H1 (cell line): ENCODE measurements around the gene PRKAR1B. TPM values are rescaled to one million over a fixed set of nuclear protein-coding genes. Genes with fewer than 3 reads are reported as not detected.

Experiments
- CTCF ChIA-PET: fragments of 300-600 bp; sonication (Branson Sonifier 250); formaldehyde crosslinking; loops from one replicate; lab custom pipeline; 2021; ENCODE audit not compliant: partially characterized antibody; lab: Charles Lee
- POLR2A ChIA-PET: fragments of 300-600 bp; sonication (Branson Sonifier 250); formaldehyde crosslinking; loops from one replicate; lab custom pipeline; 2021; ENCODE audit warnings: inconsistent platforms; ENCODE audit not compliant: partially characterized antibody; lab: Charles Lee
- DNase-seq, 2 experiments: peaks; one replicate each; pipeline versions ENCODE4 v3.0.0 to v3.0.0-alpha.2; 2010 to 2022; ENCODE audit warnings: low spot score in 2 of 2, low read depth in 1 of 2, mixed read lengths in 1 of 2
- FAIRE-seq: peaks from 2 replicates; lab custom pipeline; 2011; peaks lifted over from hg19 to GRCh38; lab: Jason Lieb, UNC
- H2AFZ ChIP-seq: 2 replicates; pipeline ENCODE4 v1.8.1; 2012; ENCODE audit warnings: low read length, inconsistent platforms
- H2AK5ac ChIP-seq: 2 replicates; pipeline ENCODE4 v1.6.1; 2013; ENCODE audit warnings: low read depth, low read length
- H2BK120ac ChIP-seq: replicated peaks from 2 replicates; pipeline ENCODE3; 2013; ENCODE audit warnings: low read depth, low read length, inconsistent platforms
- H2BK12ac ChIP-seq: 2 replicates; pipeline ENCODE4 v1.6.1; 2013; ENCODE audit warnings: low read depth, low read length
- H2BK15ac ChIP-seq: 2 replicates; pipeline ENCODE4 v1.6.1; 2013; ENCODE audit warnings: low read length
- H2BK20ac ChIP-seq: 2 replicates; pipeline ENCODE4 v1.6.1; 2013; ENCODE audit warnings: low read length
- H2BK5ac ChIP-seq: 2 replicates; pipeline ENCODE4 v1.6.1; 2013; ENCODE audit warnings: low read depth, low read length
- H3K14ac ChIP-seq: 2 replicates; pipeline ENCODE4 v1.6.1; 2013; ENCODE audit warnings: inconsistent platforms; ENCODE audit not compliant: insufficient read length
- H3K18ac ChIP-seq: 2 replicates; pipeline ENCODE4 v1.6.1; 2013; ENCODE audit warnings: low read length; ENCODE audit errors: extremely low read depth
- H3K23ac ChIP-seq: 2 replicates; pipeline ENCODE4 v1.6.1; 2013; ENCODE audit warnings: inconsistent platforms; ENCODE audit not compliant: insufficient read length
- H3K23me2 ChIP-seq: 2 replicates; pipeline ENCODE4 v1.6.1; 2013; ENCODE audit warnings: low read depth, low read length
- H3K27ac ChIP-seq: 2 replicates; pipeline ENCODE4 v1.6.1; 2011; ENCODE audit warnings: low read depth, low read length, inconsistent platforms
- H3K27me3 ChIP-seq, 4 experiments: replicated peaks in 1 of 4; 1 replicate in 1 of 4; 2 replicates in 3 of 4; pipeline versions ENCODE4 v1.6.1 to v1.8.1; 2011 to 2013; ENCODE audit warnings: low read length in 3 of 4, mild to moderate bottlenecking in 3 of 4, inconsistent platforms in 2 of 4, mixed read lengths in 2 of 4, moderate library complexity in 1 of 4; ENCODE audit not compliant: control insufficient read depth in 3 of 4, insufficient read depth in 3 of 4; ENCODE audit errors: extremely low read depth in 1 of 4
- H3K36me3 ChIP-seq, 4 experiments: 2 replicates each; pipeline versions ENCODE4 v1.6.1 to v1.8.1; 2011 to 2013; ENCODE audit warnings: mild to moderate bottlenecking in 4 of 4, low read length in 3 of 4, moderate library complexity in 2 of 4, control low read depth in 1 of 4, inconsistent platforms in 1 of 4; ENCODE audit not compliant: insufficient read depth in 4 of 4, control insufficient read depth in 2 of 4
- H3K4ac ChIP-seq: replicated peaks from 2 replicates; pipeline ENCODE3; 2013; ENCODE audit warnings: low read length, low read depth, mixed read lengths, inconsistent platforms; ENCODE audit not compliant: insufficient read length
- H3K4me1 ChIP-seq, 4 experiments: replicated peaks in 1 of 4; 1 replicate in 1 of 4; 2 replicates in 3 of 4; pipeline versions ENCODE4 v1.6.1 to v1.8.1; 2011 to 2013; ENCODE audit warnings: low read length in 3 of 4, inconsistent platforms in 2 of 4, mixed read lengths in 1 of 4; ENCODE audit not compliant: insufficient read depth in 4 of 4, control insufficient read depth in 3 of 4
- H3K4me2 ChIP-seq, 2 experiments: 2 replicates each; pipeline versions ENCODE4 v1.6.1 to v1.8.1; 2011 to 2013; ENCODE audit warnings: low read depth in 2 of 2, low read length in 2 of 2, control low read depth in 1 of 2, inconsistent platforms in 1 of 2, mild to moderate bottlenecking in 1 of 2; ENCODE audit not compliant: insufficient read depth in 1 of 2
- H3K4me3 ChIP-seq, 4 experiments: fragments of 200-600, 300-600 bp in 1 of 4; sonication (generic), shearing (Covaris generic), sonication (Bioruptor Twin) in 1 of 4; 2 replicates each; pipeline versions ENCODE4 v1.5.1 to v1.8.1; 2011 to 2016; ENCODE audit warnings: low read length in 4 of 4, low read depth in 3 of 4, control low read depth in 2 of 4, inconsistent platforms in 2 of 4, mild to moderate bottlenecking in 2 of 4, mixed read lengths in 1 of 4, moderate library complexity in 1 of 4; ENCODE audit not compliant: insufficient read depth in 2 of 4; ENCODE audit errors: extremely low read depth in 1 of 4
- H3K56ac ChIP-seq: replicated peaks from 2 replicates; pipeline ENCODE3; 2013; ENCODE audit warnings: low read depth, mild to moderate bottlenecking, mixed read lengths, low read length, inconsistent platforms; ENCODE audit not compliant: insufficient read length
- H3K79me1 ChIP-seq: 2 replicates; pipeline ENCODE4 v1.6.1; 2013; ENCODE audit warnings: low read depth, low read length, control low read depth
- H3K79me2 ChIP-seq, 2 experiments: 2 replicates each; pipeline versions ENCODE4 v1.6.1 to v1.8.1; 2012 to 2013; ENCODE audit warnings: low read length in 2 of 2, mild to moderate bottlenecking in 2 of 2, inconsistent platforms in 1 of 2; ENCODE audit not compliant: insufficient read depth in 2 of 2, control insufficient read depth in 1 of 2
- H3K9ac ChIP-seq, 4 experiments: replicated peaks in 1 of 4; 1 replicate in 1 of 4; 2 replicates in 3 of 4; pipeline versions ENCODE4 v1.6.1 to v1.8.1; 2011 to 2013; ENCODE audit warnings: low read depth in 3 of 4, low read length in 3 of 4, control low read depth in 2 of 4, mild to moderate bottlenecking in 2 of 4, moderate library complexity in 2 of 4, inconsistent platforms in 1 of 4; ENCODE audit errors: extremely low read depth in 1 of 4
- H3K9me3 ChIP-seq, 2 experiments: 2 replicates each; pipeline versions ENCODE4 v1.6.1 to v1.8.1; 2012 to 2013; ENCODE audit warnings: mild to moderate bottlenecking in 2 of 2, moderate library complexity in 2 of 2, control low read depth in 1 of 2, inconsistent platforms in 1 of 2, low read depth in 1 of 2, low read length in 1 of 2, mixed read lengths in 1 of 2; ENCODE audit not compliant: insufficient read depth in 2 of 2
- H4K20me1 ChIP-seq, 2 experiments: replicated peaks in 1 of 2; 2 replicates each; pipeline versions ENCODE3 to v1.8.1; 2011 to 2013; ENCODE audit warnings: inconsistent platforms in 2 of 2, low read length in 2 of 2, mild to moderate bottlenecking in 1 of 2; ENCODE audit not compliant: insufficient read depth in 2 of 2, control insufficient read depth in 1 of 2
- H4K5ac ChIP-seq: 2 replicates; pipeline ENCODE4 v1.6.1; 2013; ENCODE audit warnings: low read length, low read depth, mixed read lengths, inconsistent platforms; ENCODE audit not compliant: insufficient read length
- H4K8ac ChIP-seq: 2 replicates; pipeline ENCODE4 v1.8.0; 2013; ENCODE audit warnings: mild to moderate bottlenecking, moderate library complexity, low read length, inconsistent platforms; ENCODE audit not compliant: insufficient read depth; ENCODE audit errors: extremely low read depth
- H4K91ac ChIP-seq: replicated peaks from 2 replicates; pipeline ENCODE3; 2013; ENCODE audit warnings: low read length, mixed read lengths, inconsistent platforms; ENCODE audit not compliant: insufficient read length
- CHD2 ChIP-seq: IDR thresholded peaks from 2 replicates; pipeline ENCODE4 v1.6.1; 2012; ENCODE audit warnings: low read length, improper control_type of control experiment
- HDAC6 ChIP-seq: IDR thresholded peaks from one replicate; pipeline ENCODE4 v1.7.1; 2012; ENCODE audit warnings: low read depth, mild to moderate bottlenecking, inconsistent platforms, low read length, moderate library complexity
- KDM1A ChIP-seq: fragments of 200-600, 300-600 bp; sonication (generic); IDR thresholded peaks from 2 replicates; pipeline ENCODE4 v1.7.1; 2016; ENCODE audit warnings: mild to moderate bottlenecking, low read length, borderline replicate concordance
- MAFK ChIP-seq: IDR thresholded peaks from 2 replicates; pipeline ENCODE4 v1.6.1; 2012; ENCODE audit warnings: low read depth, mild to moderate bottlenecking, improper control_type of control experiment, low read length
- NANOG ChIP-seq: IDR thresholded peaks from 2 replicates; pipeline ENCODE4 v1.6.1; 2011; ENCODE audit warnings: low read length, low read depth, mild to moderate bottlenecking, inconsistent platforms; ENCODE audit not compliant: insufficient read depth, poor library complexity, severe bottlenecking
- NRF1 ChIP-seq: IDR thresholded peaks from 2 replicates; pipeline ENCODE4 v1.6.1; 2011; ENCODE audit warnings: mild to moderate bottlenecking, low read depth, low read length, improper control_type of control experiment
- POU5F1 ChIP-seq: IDR thresholded peaks from 2 replicates; pipeline ENCODE4 v1.6.1; 2011; ENCODE audit warnings: low read depth, mild to moderate bottlenecking, low read length, moderate library complexity
- SP1 ChIP-seq: IDR thresholded peaks from 2 replicates; pipeline ENCODE4 v1.6.1; 2011; ENCODE audit warnings: low read depth, low read length
- SUZ12 ChIP-seq: fragments of 200-600 bp; sonication (generic); IDR thresholded peaks from 2 replicates; pipeline ENCODE4 v1.6.1; 2012; ENCODE audit warnings: mild to moderate bottlenecking, inconsistent platforms, low read length, moderate library complexity, mixed read lengths
- WGBS, 2 experiments: shearing (Covaris generic) in 1 of 2; methylation state at CpG; one replicate each; pipeline versions ENCODE4 v1.1.6 to v1.1.7; 2013 to 2015; ENCODE audit warnings: low lambda C conversion rate in 2 of 2, mixed read lengths in 2 of 2, inconsistent platforms in 1 of 2, low coverage in 1 of 2, missing lambda C conversion rate in 1 of 2; ENCODE audit not compliant: insufficient replicate concordance in 2 of 2, insufficient coverage in 1 of 2, insufficient read length in 1 of 2; ENCODE audit errors: extremely low coverage in 1 of 2, missing lambda C conversion rate in 1 of 2; 5-methylcytosine and 5-hydroxymethylcytosine counted together
- polyA plus RNA-seq, 7 experiments: library from polyadenylated mRNA; depleted of rRNA in 3 of 7; stranded (reverse) in 5 of 7; unstranded in 2 of 7; fragments of >200 nt in 5 of 7; fragments of 200-250 nt in 2 of 7; gene quantifications; 1 replicate in 5 of 7; 2 replicates in 1 of 7; 4 replicates in 1 of 7; pipeline versions ENCODE4 v1.2.1 to v1.2.3, GENCODE V29; 2011 to 2013; ENCODE audit warnings: missing spikeins in 2 of 7, mixed read lengths in 2 of 7
- total RNA-seq: library from RNA; stranded (reverse); fragmentation: NEBNext Ultra II Directional; extraction: Animal tissue kit (Norgen Biotek cat#: 25700); gene quantifications from 2 replicates; pipeline ENCODE4 v1.2.1, GENCODE V29; 2021
- TF ChIP-seq, protein P1 (sequence below): IDR thresholded peaks from 2 replicates; pipeline ENCODE4 v1.6.1; 2012; ENCODE audit warnings: low read length, inconsistent platforms

Gene PRKAR1B
- total and polyA plus RNA-seq, 2 of the 8 experiments (the other 6 are each of a cell fraction or from before 2014, with no cell fraction given), result 12.3 to 55.7 TPM

DNA sequence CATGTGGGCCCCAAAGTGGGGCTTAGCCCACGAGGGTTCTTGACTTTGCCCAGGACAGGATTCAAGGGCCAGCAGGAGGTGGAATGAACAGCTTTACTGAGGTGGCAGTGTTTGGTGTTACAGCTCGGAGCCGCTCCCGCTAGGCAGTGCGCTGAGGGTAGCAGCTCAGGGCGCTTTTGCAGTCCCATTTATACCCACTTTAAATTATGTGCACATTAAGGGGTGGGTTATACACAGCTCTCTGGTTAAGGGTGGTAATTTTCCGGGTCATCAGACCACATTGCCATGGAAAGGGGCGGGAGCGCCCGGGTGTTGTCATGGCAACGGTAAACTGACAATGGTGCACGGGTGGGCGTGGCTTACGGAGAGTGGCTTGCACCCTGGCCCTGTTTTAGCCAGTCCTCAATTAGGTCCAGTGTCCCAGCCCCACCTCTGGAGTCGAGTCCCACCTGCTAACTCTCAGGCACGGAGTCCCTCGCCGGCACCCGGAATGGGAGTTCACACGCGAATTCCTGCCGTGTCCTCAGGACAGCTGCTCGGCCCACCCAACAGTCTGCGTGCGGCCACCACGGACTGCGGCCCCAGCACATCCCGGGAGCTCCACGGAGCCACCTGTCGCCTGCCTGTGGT is 149.2 kb downstream of the PRKAR1B start:
- FAIRE-seq, result no peak
- TF ChIP-seq, protein P1, sequence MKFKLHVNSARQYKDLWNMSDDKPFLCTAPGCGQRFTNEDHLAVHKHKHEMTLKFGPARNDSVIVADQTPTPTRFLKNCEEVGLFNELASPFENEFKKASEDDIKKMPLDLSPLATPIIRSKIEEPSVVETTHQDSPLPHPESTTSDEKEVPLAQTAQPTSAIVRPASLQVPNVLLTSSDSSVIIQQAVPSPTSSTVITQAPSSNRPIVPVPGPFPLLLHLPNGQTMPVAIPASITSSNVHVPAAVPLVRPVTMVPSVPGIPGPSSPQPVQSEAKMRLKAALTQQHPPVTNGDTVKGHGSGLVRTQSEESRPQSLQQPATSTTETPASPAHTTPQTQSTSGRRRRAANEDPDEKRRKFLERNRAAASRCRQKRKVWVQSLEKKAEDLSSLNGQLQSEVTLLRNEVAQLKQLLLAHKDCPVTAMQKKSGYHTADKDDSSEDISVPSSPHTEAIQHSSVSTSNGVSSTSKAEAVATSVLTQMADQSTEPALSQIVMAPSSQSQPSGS, result no peak
- no peak for TF ChIP-seq SP1
- no peak for TF ChIP-seq MAFK
- TF ChIP-seq SUZ12, result no peak
- no peak for TF ChIP-seq HDAC6
- TF ChIP-seq NRF1, result no peak
- no peak for TF ChIP-seq POU5F1
- no peak for TF ChIP-seq NANOG
- no peak for TF ChIP-seq KDM1A
- no peak for TF ChIP-seq CHD2

More for the DNA sequence above, 149.2 kb downstream of the PRKAR1B start:
- H3K79me2 ChIP-seq, result no peaks in the 10 kb centered on the region
- H3K36me3 ChIP-seq, result peaks cover 0 to 8% (median 0%) of the 10 kb centered on the region in 4 experiments; a peak in 1 of 8 replicates
- H3K27me3 ChIP-seq, result no peaks in the 10 kb centered on the region
- H3K9ac ChIP-seq, result no peak overlapping the region
- no peak overlapping the region for H3K4ac ChIP-seq
- H3K18ac ChIP-seq, result no peak overlapping the region
- H4K8ac ChIP-seq, result no peak overlapping the region
- no peak overlapping the region for H2AFZ ChIP-seq
- no peak overlapping the region for H2BK20ac ChIP-seq
- ChIA-PET CTCF (interaction anchor here (1.4 kb wide), 1 partner anchor 256 kb away, joined by 4 read pairs; no protein-coding TSS in a partner anchor), POLR2A (no interaction called here)
- no peak overlapping the region for H2BK12ac ChIP-seq
- peaks cover 2 to 3% of the 10 kb centered on the region in 2 experiments for H4K20me1 ChIP-seq
- H3K27ac ChIP-seq, result no peak overlapping the region
- 90% methylated on average over 30 of the region's 30 CpGs; no CpG with 5 or more reads in 1 of the 2 experiments for WGBS, 2 experiments
- no peaks in the 10 kb centered on the region for H3K23me2 ChIP-seq
- no peaks in the 10 kb centered on the region; a peak in 1 of 4 replicates for H3K9me3 ChIP-seq
- H2BK5ac ChIP-seq, result no peak overlapping the region
- H3K56ac ChIP-seq, result no peak overlapping the region
- no peak overlapping the region for H3K14ac ChIP-seq
- no peak for DNase-seq
- H2BK120ac ChIP-seq, result no peak overlapping the region
- no peak overlapping the region for H3K4me2 ChIP-seq
- peaks cover 0 to 11% (median 6%) of the 10 kb centered on the region in 4 experiments; a peak in 6 of 7 replicates for H3K4me1 ChIP-seq
- no peak overlapping the region for H3K4me3 ChIP-seq
- no peak overlapping the region for H3K23ac ChIP-seq
- no peaks in the 10 kb centered on the region for H3K79me1 ChIP-seq
- no peak overlapping the region for H2AK5ac ChIP-seq
- no peak overlapping the region for H2BK15ac ChIP-seq
- H4K91ac ChIP-seq, result no peak overlapping the region
- H4K5ac ChIP-seq, result no peak overlapping the region
